Uterus (tissue), 4 donors: Measurements from ENCODE around the gene RNF13. TPM values are rescaled to one million over a fixed set of nuclear protein-coding genes. Genes with fewer than 3 reads are reported as not detected.
"Not testable (repeated sequence)": the region's sequence is repeated elsewhere in the genome, so short reads cannot be mapped to it uniquely, and the experiment has no call there.

Experiments
- DNase-seq, 2 donors: peaks; one replicate each; pipeline ENCODE4 v3.0.0-alpha.2; 2019 to 2020
- H3K27ac ChIP-seq, 2 donors: fragments of 200-600 bp; sonication (generic); 1 replicate in 1 of 2; 2 replicates in 1 of 2; pipeline ENCODE4 v1.5.1; 2016 to 2018
- H3K27me3 ChIP-seq, 2 donors: fragments of 200-600 bp; sonication (generic); one replicate each; pipeline ENCODE4 v1.5.1; 2018 to 2019; ENCODE audit warnings: control low read depth in 1 of 2
- H3K36me3 ChIP-seq, 2 donors: fragments of 200-600 bp; sonication (generic); one replicate each; pipeline ENCODE4 v1.5.1; 2019; ENCODE audit warnings: control low read depth in 1 of 2
- H3K4me1 ChIP-seq, 2 donors: fragments of 200-600 bp; sonication (generic); one replicate each; pipeline ENCODE4 v1.5.1; 2018 to 2019; ENCODE audit warnings: control low read depth in 1 of 2
- H3K4me3 ChIP-seq, 2 donors: fragments of 200-600 bp; sonication (generic); 1 replicate in 1 of 2; 2 replicates in 1 of 2; pipeline ENCODE4 v1.5.1; 2018 to 2019; ENCODE audit warnings: mild to moderate bottlenecking in 1 of 2
- H3K9me3 ChIP-seq, 2 donors: fragments of 200-600 bp; sonication (generic); one replicate each; pipeline ENCODE4 v1.5.1; 2019; ENCODE audit warnings: control low read depth in 1 of 2
- CTCF ChIP-seq, 4 experiments: fragments of 200-600 bp in 2 of 4; fragments of 450-650 bp in 2 of 4; sonication (generic) in 2 of 4; IDR thresholded peaks; one replicate each; pipeline ENCODE4 v1.5.1; 2016 to 2019; ENCODE audit warnings: antibody characterized with exemption in 4 of 4, mild to moderate bottlenecking in 2 of 4, moderate library complexity in 1 of 4
- POLR2A ChIP-seq, 2 donors: fragments of 450-650 bp; IDR thresholded peaks; one replicate each; pipeline ENCODE4 v1.6.1; 2016; ENCODE audit warnings: antibody characterized with exemption in 2 of 2, mild to moderate bottlenecking in 1 of 2, moderate library complexity in 1 of 2
- intact Hi-C: fragments of 100-400 bp; cut with DNase I; formaldehyde crosslinking; loops from one replicate; pipeline ENCODE4 v1.15.1; 2023; ENCODE audit warnings: low total_unique reads
- total RNA-seq, 4 donors: library from RNA; depleted of rRNA in 3 of 4; stranded (reverse); fragments of >200 nt in 3 of 4; gene quantifications; one replicate each; pipeline versions ENCODE4 v1.1.0 to v1.2.4, GENCODE V29; 2014 to 2023
- donor health status: DM: yes; HTN: yes; CAD: no.

Gene RNF13
- total RNA-seq, 4 donors from 2014 or later: 108 to 131 (median 113) TPM

- no peak for DNase-seq
- H3K36me3 ChIP-seq: no peaks in the 10 kb centered on the region
- no peak overlapping the region for H3K4me3 ChIP-seq
- no peak overlapping the region for H3K27ac ChIP-seq
- intact Hi-C loops: no loop called here
- no peaks in the 10 kb centered on the region for H3K9me3 ChIP-seq
- no peaks in the 10 kb centered on the region for H3K27me3 ChIP-seq
- no peak for TF ChIP-seq POLR2A (IDR thresholded peaks at IDR 0.05)
- no peak for TF ChIP-seq CTCF (IDR thresholded peaks at IDR 0.05)
- H3K4me1 ChIP-seq: no peaks in the 10 kb centered on the region
Measured at GRCh38 chr3:149942409-149942808, 129.4 kb downstream of the RNF13 start.

GRCh38 chr3:149943966-149944365 is 131.0 kb downstream of the RNF13 start:
- H3K4me1 ChIP-seq, H3K27ac ChIP-seq, DNase-seq, H3K27me3 ChIP-seq, H3K36me3 ChIP-seq, intact Hi-C loops, H3K4me3 ChIP-seq, H3K9me3 ChIP-seq: not testable (repeated sequence)

- no peaks in the 10 kb centered on the region for H3K36me3 ChIP-seq
- intact Hi-C loops: no loop called here
Measured at GRCh38 chr3:149947231-149947630, 134.2 kb downstream of the RNF13 start.

GRCh38 chr3:149949181-149949580 is 136.2 kb downstream of the RNF13 start:
- TF ChIP-seq CTCF (IDR thresholded peaks at IDR 0.05) (no peak), POLR2A (IDR thresholded peaks at IDR 0.05) (no peak)
- no peak overlapping the region for H3K27ac ChIP-seq
- no peak for DNase-seq
- H3K9me3 ChIP-seq: no peaks in the 10 kb centered on the region
- H3K4me1 ChIP-seq: no peaks in the 10 kb centered on the region
- H3K4me3 ChIP-seq: no peak overlapping the region
- intact Hi-C loops: no loop called here
- no peaks in the 10 kb centered on the region for H3K36me3 ChIP-seq
- no peaks in the 10 kb centered on the region for H3K27me3 ChIP-seq

More at GRCh38 chr3:149947231-149947630, 134.2 kb downstream of the RNF13 start:
- no peak for TF ChIP-seq CTCF (IDR thresholded peaks at IDR 0.05)
- no peak for TF ChIP-seq POLR2A (IDR thresholded peaks at IDR 0.05)
- DNase-seq: no peak
- H3K27ac ChIP-seq: no peak overlapping the region
- no peaks in the 10 kb centered on the region for H3K4me1 ChIP-seq
- no peak overlapping the region for H3K4me3 ChIP-seq
- no peaks in the 10 kb centered on the region for H3K9me3 ChIP-seq
- H3K27me3 ChIP-seq: no peaks in the 10 kb centered on the region

- no peak overlapping the region for H3K4me3 ChIP-seq
- H3K27ac ChIP-seq: no peak overlapping the region
- H3K4me1 ChIP-seq: no peaks in the 10 kb centered on the region
- H3K36me3 ChIP-seq: no peaks in the 10 kb centered on the region
- DNase-seq: no peak
- H3K9me3 ChIP-seq: no peaks in the 10 kb centered on the region
- intact Hi-C loops: no loop called here
- no peaks in the 10 kb centered on the region for H3K27me3 ChIP-seq
- TF ChIP-seq POLR2A (IDR thresholded peaks at IDR 0.05): no peak
- TF ChIP-seq CTCF (IDR thresholded peaks at IDR 0.05): no peak
Measured at GRCh38 chr3:149954812-149955211, 141.8 kb downstream of the RNF13 start.

- TF ChIP-seq CTCF (IDR thresholded peaks at IDR 0.05) (no peak), POLR2A (IDR thresholded peaks at IDR 0.05) (no peak)
- H3K9me3 ChIP-seq: no peaks in the 10 kb centered on the region
- no peak overlapping the region for H3K27ac ChIP-seq
- no peaks in the 10 kb centered on the region for H3K27me3 ChIP-seq
- no peak overlapping the region for H3K4me3 ChIP-seq
- intact Hi-C loops: no loop called here
- no peaks in the 10 kb centered on the region for H3K36me3 ChIP-seq
- no peaks in the 10 kb centered on the region for H3K4me1 ChIP-seq
- DNase-seq: no peak
Measured at GRCh38 chr3:149955449-149955848, 142.4 kb downstream of the RNF13 start.
